Neural crest cell (in vitro differentiated cells): ENCODE results near the gene SELP. TPM values are rescaled to one million over a fixed set of nuclear protein-coding genes. Genes with fewer than 3 reads are reported as not detected.

Source experiments
- DNase-seq: peaks from one replicate; pipeline ENCODE4 v3.0.0; 2021; ENCODE audit warnings: low read depth, mixed read lengths, low spot score
- H3K27ac Mint-ChIP-seq: one replicate; pipeline ENCODE4 v1.8.0; 2021; ENCODE audit warnings: mild to moderate bottlenecking, mixed read lengths; ENCODE audit not compliant: unreplicated experiment
- H3K27me3 Mint-ChIP-seq: 2 replicates; pipeline ENCODE4 v1.8.0; 2021; ENCODE audit warnings: low read depth, mild to moderate bottlenecking, mixed read lengths
- H3K36me3 Mint-ChIP-seq: 2 replicates; pipeline ENCODE4 v1.8.0; 2021; ENCODE audit warnings: low read depth, mild to moderate bottlenecking, mixed read lengths
- H3K4me1 Mint-ChIP-seq: 2 replicates; pipeline ENCODE4 v1.8.0; 2021; ENCODE audit warnings: mixed read lengths
- H3K4me3 Mint-ChIP-seq: one replicate; pipeline ENCODE4 v1.8.0; 2021; ENCODE audit warnings: mild to moderate bottlenecking, mixed read lengths
- H3K9me3 Mint-ChIP-seq: 2 replicates; pipeline ENCODE4 v1.8.0; 2021; ENCODE audit warnings: mixed read lengths
- total RNA-seq: library from RNA; stranded (reverse); gene quantifications from 2 replicates; pipeline ENCODE4 v1.2.1, GENCODE V29; 2021
- TF ChIP-seq, protein P1 (sequence below): fragments of 200-600 bp; sonication (generic); conservative IDR thresholded peaks from 2 replicates; pipeline ENCODE4 v1.5.0; 2021; ENCODE audit warnings: antibody characterized with exemption, mild to moderate bottlenecking

The SELP gene
- total RNA-seq, 1 donor from 2014 or later = not detected

DNA sequence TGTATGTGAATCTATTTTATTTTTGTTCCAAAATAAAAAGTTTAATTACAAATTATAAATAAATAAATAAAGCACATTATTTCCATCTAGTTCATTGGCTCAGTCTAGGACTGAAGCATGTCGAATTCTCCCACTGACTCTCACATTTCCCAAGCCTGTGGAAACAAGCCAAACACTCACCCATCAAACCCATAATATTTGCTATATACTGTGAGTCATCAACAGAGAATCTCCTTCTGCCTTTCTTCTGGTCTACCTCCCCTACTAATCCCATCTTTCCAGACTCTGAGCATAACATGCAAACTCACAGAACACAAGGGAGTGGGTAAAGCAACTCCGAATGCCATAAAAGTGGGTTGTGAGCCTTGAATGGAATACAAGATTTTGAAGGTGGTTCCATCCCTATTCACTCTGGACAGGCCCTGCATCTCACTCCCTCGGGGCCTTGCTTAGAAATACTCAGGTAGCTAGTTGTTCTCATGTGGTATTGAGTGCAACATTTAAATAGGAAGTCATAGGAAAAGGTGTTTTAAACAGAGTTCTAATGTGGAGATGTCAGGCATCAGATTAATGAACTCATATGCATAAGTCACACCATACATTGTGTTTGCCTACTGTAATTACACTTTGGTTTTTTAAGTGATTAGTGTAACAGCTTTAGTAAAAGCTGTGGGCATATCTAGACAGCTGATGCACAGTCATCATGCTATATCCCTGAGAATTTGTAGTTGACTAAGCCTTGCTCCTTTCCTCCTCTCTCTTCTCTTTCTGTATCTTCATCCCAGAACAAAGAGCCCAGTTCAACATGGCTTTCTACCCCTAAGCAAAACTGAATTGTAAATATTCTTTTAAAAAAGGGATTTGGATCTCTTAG, 90.7 kb downstream of the SELP start:
- Mint-ChIP-seq H3K36me3 (no peaks in the 10 kb centered on the region), H3K4me1 (no peaks in the 10 kb centered on the region), H3K27ac (no peak overlapping the region), H3K9me3 (no peaks in the 10 kb centered on the region), H3K4me3 (no peak overlapping the region), H3K27me3 (peaks cover 12% of the 10 kb centered on the region)
- TF ChIP-seq, protein P1, sequence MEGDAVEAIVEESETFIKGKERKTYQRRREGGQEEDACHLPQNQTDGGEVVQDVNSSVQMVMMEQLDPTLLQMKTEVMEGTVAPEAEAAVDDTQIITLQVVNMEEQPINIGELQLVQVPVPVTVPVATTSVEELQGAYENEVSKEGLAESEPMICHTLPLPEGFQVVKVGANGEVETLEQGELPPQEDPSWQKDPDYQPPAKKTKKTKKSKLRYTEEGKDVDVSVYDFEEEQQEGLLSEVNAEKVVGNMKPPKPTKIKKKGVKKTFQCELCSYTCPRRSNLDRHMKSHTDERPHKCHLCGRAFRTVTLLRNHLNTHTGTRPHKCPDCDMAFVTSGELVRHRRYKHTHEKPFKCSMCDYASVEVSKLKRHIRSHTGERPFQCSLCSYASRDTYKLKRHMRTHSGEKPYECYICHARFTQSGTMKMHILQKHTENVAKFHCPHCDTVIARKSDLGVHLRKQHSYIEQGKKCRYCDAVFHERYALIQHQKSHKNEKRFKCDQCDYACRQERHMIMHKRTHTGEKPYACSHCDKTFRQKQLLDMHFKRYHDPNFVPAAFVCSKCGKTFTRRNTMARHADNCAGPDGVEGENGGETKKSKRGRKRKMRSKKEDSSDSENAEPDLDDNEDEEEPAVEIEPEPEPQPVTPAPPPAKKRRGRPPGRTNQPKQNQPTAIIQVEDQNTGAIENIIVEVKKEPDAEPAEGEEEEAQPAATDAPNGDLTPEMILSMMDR = no peak
- no peak for DNase-seq

Other genes with a start within 250 kb of the SELP start
- 7.5 TPM in 2 replicates for gene CCDC181, start 202.7 kb downstream of the SELP start, total RNA-seq
- 12.2 and 12.6 TPM in 2 replicates for gene SLC19A2, start 144.2 kb downstream of the SELP start, total RNA-seq
- gene F5, start 43.6 kb downstream of the SELP start, total RNA-seq = not detected in 2 replicates
- not detected in 2 replicates for gene SELL, start 81.5 kb upstream of the SELP start, total RNA-seq
- gene SELE, start 104.0 kb upstream of the SELP start, total RNA-seq = not detected in 2 replicates
- gene METTL18, start 164.8 kb upstream of the SELP start, total RNA-seq = 10.0 and 12.3 TPM in 2 replicates